AG08395 (cell line): ENCODE data around the gene CASTOR2.
"Not testable (repeated sequence)": the region's sequence is repeated elsewhere in the genome, so short reads cannot be mapped to it uniquely, and the experiment has no call there.

ENCODE experiments used
- DNase-seq: peaks from one replicate; pipeline ENCODE4 v3.0.0; 2012; ENCODE audit warnings: mixed read lengths, low spot score

CASTOR2 gene

GRCh38 chr7:74994869-74995543 lies 30.5 kb downstream of the CASTOR2 start:
- DNase-seq: not testable (repeated sequence)

GRCh38 chr7:74996361-74996760 lies 31.9 kb downstream of the CASTOR2 start:
- DNase-seq: not testable (repeated sequence)

GRCh38 chr7:74997811-74998210 lies 33.3 kb downstream of the CASTOR2 start:
- not testable (repeated sequence) for DNase-seq

DNA sequence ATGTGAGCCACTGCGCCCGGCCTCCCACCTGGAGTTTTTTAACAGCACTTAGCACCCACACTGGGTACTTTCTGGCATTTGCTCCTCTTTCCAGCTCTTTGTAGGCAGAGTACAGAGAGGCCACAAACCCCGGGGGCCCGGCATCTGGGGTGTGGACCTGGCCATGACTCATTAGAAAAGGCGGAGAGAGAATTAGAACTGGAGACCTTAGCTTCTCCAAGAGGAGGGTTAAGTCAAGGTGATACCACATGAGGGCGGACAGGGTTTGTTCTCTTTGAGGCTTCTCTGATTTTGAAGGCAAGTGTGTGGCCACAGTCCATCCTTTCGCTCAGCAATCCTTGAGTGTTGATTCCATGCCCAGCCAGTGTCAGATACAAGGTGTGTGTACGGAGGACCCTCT lies 36.9 kb downstream of the CASTOR2 start:
- not testable (repeated sequence) for DNase-seq

GRCh38 chr7:75010036-75010435 lies 45.5 kb downstream of the CASTOR2 start:
- DNase-seq: no peak

- DNase-seq: no peak
Observed at GRCh38 chr7:75017832-75018231, 53.3 kb downstream of the CASTOR2 start.

- DNase-seq: no peak
Observed at GRCh38 chr7:75018570-75019364, 54.3 kb downstream of the CASTOR2 start.

DNA sequence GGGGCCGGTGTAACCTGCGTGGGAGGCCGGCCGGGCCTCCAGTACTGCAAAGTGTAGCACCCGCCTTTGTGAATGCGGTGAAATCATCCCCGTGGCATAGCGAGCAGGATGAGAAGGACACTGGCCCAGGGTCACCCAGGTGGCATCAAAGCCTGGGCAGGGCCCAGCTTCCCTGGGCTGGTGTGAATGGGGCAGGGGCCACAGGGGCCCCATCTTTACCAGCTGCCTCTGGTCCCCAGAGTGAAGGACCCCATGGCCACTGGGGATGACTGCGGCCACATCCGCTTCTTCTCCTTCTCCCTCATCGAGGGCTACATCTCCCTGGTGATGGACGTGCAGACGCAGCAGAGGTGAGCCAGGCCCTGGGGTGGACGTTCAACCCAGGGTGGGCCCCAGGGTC lies 55.3 kb downstream of the CASTOR2 start:
- no peak for DNase-seq

GRCh38 chr7:75024922-75025321 lies 60.4 kb downstream of the CASTOR2 start:
- no peak for DNase-seq

DNA sequence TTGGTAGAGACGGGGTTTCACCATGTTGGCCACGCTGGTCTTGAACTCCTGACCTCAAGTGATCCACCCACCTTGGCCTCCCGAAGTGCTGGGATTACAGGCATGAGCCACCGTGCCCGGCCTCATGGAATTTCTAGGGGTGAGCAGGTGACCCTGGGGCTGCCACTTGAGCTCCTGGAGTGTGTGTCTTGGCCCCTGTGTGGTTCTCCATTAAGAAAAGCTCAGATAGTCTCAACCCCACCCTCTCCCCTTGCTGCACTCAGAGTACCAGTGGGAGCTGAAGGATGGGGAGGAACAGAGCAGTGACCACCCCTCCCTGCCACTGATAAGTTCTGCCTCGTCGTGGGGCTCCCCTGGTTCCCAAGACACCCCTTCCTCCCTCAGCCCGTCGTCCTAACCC lies 63.8 kb downstream of the CASTOR2 start:
- DNase-seq: no peak

DNA sequence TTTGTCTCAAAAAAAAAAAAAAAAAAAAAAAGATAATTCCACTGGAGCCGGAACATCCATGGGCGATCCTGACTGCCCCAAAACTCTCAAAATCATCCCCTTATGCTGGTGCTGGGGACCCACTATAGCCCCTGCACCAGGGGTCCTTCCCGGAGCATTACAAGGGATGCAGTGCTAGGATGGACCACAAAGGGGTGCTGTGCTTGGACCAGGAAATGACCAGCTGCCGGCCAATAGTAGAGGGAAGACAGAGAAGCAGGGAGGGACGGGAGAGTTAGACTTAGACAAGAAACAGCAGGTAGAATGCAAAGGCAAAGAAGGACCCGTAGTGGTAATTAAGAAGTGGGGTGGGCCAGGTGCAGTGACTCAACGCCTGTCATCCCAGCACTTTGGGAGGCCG lies 68.6 kb downstream of the CASTOR2 start:
- DNase-seq: no peak

DNA sequence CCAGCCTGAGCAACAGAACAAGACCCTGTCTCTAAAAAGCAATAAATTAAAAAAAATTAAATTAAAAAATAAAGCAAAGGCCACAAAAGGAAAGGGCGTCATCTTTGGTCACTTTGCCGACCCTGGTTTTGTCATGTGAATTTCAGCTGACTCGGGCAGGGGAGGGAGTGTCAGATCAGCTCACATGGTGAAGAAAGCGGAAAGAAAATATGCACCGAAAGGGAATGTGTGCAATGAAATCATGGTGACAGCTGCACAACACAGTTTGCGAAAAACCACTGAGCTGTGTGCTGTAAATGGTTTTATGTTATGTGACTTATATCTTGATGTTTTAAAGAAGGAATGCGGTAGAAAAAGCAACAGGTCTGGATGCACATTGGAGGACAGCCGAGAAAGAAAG lies 69.3 kb downstream of the CASTOR2 start:
- DNase-seq: no peak

DNA sequence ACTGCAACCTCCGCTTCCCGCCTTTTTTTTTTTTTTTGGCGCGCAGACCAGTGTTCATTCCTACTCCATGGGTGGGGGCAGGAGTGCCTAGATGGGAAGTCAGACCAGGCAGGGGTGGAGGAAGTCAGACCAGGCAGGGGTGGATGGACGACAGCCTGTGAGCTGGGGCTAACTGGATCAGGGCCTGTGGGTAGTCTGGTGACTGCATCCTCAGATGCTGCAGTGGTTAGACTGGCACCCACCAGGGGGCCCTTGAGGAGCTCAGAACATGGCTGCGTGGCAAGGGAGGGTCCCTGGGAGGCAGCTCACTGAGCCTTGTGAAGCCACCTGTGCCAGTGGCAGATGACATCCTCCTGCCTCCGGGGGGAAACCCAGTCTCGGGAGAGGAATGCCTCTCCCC lies 74.0 kb downstream of the CASTOR2 start:
- no peak for DNase-seq

GRCh38 chr7:75039166-75039565 lies 74.7 kb downstream of the CASTOR2 start:
- no peak for DNase-seq

DNA sequence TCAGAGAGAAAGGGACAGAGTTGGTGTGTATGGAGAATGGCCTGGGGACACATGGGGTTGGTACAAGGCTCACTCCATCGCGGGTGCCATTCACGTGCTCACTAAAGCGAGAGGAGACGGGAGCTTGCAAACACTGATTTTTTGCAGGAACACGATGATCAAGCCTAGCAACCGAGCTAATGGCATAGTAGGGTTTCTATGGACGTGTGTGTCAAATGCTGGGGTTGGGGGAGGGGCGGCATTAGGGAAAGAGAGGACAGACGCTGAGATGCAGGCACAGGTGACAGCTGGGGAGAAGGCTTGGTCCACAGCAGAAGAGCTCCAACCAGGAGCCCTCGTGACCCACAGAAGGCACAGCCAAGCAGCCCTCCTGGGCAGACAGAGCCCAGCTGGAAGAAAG lies 75.2 kb downstream of the CASTOR2 start:
- no peak for DNase-seq

GRCh38 chr7:75040512-75040911 lies 76.0 kb downstream of the CASTOR2 start:
- no peak for DNase-seq

DNA sequence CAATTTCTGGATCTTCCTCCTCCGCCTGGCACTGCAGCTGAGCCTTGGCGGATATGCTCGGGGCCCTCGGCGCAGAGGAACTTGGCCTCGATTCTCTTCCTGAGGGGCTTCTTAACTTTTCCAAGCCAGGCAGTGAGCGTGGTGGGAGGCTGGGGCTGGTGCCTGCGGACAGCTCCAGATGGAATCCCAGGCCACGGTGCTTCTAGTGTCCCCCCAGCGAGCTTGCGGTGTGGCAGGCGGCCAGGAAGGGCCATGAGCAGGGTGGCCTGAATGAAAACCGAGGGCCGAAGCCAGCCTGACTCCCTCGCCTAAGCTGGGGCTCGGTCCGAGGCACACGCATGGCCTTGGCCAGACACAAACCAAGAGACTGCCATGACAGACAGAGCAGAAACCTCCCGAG lies 77.8 kb downstream of the CASTOR2 start:
- DNase-seq: peak; percentile 52

DNA sequence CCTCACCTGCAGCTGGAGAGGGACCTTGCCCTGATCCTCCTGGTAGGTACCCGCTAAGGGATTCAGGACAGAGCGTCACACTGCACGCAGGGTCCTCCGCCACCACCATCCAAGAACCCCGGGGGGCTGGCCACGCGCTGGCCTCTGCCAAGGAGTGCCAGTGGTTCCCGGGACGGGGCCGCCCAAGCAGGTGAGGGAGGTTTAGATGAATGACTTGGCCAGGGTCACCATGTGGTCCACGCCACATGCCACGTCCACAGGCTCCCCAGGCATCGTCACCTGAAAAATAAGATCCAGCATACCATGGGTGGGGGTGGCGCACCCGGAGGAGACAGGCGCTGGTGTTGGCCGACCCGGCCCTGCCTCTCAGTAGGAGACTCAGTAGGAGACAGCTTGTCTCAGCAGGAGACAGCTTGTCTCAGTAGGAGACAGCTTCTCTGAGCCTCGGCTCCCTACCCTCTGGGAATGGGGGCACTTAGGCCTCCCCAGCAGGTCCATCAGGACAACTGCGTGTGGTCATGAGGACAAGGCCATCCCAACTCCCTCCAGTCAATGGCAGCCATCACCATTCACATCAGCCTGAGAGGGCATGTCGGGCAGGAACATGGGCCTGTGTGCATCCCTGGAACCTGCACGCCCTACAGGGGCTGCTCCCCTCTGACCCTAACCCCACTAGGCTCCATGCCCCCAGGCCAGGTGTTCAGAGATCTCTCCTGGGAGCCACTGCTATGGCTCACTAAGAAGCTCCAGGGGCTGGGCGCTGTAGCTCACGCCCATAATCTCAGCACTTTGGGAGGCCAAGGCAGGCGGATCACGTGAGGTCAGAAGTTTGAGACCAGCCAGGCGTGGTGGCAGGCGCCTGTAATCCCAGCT lies 78.6 kb downstream of the CASTOR2 start:
- no peak for DNase-seq

- DNase-seq: no peak
Observed at GRCh38 chr7:75045881-75046280, 81.4 kb downstream of the CASTOR2 start.

DNA sequence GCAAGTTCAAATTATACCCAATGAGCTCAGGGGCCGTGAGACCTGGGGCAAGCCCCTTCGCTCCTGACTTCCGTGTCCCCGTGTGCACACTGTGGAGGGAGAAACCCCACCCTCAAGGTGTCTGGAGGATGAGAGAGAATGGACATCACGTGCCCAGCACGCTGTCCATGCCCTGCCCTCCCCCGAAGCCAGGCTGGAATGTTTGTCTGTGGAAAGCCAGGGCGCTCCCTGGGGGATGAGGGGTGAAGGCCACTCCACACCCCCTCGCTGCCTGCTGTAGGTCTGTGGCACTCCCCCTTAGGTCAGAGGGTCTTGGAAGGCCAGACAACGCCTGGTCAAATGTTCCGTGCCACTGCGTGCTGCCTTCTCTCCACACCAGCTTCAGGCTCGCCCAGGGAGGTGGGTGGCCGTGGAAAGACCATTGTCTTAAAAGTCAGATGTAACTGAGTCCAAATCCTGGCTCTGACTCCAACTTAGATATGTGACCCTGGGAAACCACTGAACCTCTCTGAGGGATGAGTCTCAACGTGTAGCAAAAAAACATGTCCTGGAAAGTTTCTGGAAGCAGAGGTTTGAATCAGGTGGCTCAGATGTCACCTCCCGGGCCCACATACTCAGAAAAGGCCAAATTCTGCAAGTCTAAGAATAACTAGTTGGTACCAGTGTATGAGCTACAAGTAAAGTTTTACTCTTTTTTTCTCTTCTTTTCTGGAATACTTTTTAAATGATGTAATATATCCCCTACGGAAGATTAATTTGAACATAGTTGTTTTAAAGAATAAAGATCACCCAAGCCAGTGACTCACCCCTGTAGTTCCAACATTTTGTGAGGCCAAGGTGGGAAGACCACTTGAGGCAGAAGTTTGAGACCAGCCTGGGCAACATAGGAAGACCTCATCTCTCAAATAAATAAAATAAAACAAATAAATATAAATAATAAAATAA lies 84.2 kb downstream of the CASTOR2 start:
- DNase-seq: no peak

GRCh38 chr7:75049817-75050216 lies 85.3 kb downstream of the CASTOR2 start:
- DNase-seq: no peak

DNA sequence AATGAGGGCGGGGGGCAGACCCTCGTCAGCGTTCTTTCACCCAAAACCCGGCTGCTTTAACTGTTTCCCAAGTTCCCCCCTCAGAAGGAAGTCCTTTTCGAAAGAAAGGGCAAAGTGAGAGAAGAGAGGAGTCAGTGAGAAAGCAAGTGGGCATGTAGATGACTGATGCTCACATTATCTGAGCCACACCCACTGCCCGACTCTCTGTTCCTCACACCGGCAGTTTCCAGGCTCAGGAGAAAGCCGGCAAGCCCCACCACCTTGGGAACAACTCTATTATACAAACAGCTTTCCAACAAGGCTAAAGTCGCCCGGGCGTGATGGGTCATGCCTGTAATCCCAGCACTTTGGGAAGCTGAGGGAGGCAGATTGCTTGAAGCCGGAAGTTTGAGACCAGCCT lies 86.0 kb downstream of the CASTOR2 start:
- no peak for DNase-seq
